GM19467 (cell line): ENCODE data around the gene NCKAP5.

Experiments
- ATAC-seq: cut with Tn5 transposase; IDR thresholded peaks from one replicate; pipeline ENCODE4 v1.9.1; 2021; ENCODE audit warnings: mild to moderate bottlenecking, moderate library complexity; ENCODE audit not compliant: unreplicated experiment

The NCKAP5 gene

DNA sequence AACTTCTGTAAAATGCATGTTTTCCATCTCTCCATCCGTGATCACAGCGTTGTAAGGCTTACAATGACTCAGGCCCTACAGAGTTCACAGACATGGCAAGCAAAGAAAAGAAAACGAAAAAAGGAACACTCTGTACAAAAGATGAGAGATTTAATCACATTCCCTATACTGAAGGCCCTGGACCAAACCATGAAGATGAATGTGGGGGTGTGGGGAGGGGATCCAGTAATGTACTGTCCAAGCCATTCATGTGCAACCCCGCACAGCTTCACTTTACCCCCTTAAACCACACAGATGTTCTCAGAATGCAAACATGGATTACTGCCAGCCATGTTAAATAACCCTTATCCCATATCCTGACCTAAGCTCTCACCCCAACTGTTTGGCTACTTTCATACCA, 391.1 kb downstream of the NCKAP5 start:
- ATAC-seq = no peak

DNA sequence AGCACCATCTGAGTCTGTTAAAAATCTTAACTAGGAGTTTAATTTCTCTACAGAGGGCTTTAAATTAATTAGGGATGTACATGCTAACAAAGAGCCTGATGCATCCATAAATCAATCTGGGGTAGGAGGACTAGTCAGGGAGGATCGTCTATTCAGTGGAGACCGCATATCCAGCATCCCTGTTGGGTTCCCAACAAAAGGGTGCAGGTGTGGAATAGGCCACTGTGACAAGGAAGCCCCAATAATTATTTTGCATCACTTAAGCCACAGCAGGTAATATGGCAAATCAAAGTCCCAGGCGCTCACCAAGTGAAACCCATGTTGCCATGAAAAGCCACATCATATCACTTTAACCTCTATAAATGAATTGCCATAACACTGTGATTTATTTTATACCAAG, 392.3 kb downstream of the NCKAP5 start:
- ATAC-seq = no peak

DNA sequence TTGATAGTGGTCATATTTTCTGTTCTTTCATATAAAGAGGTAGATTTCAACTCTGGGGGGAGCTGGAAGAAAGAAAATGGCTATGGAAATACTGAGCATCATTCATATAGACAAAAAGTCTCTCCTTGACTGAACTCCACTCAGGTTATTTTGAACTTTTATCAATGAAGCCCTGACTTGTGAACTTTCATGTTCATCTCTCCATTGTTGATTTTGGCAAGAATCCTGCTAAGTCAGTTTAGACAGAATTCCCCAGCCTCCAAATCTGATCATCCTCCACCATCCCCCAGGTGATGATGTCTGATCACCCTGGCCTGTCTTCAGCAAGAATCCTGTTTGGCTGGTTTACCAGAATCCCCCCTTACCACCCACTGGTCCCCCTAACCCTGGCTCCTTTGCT, 395.0 kb downstream of the NCKAP5 start:
- ATAC-seq = no peak

DNA sequence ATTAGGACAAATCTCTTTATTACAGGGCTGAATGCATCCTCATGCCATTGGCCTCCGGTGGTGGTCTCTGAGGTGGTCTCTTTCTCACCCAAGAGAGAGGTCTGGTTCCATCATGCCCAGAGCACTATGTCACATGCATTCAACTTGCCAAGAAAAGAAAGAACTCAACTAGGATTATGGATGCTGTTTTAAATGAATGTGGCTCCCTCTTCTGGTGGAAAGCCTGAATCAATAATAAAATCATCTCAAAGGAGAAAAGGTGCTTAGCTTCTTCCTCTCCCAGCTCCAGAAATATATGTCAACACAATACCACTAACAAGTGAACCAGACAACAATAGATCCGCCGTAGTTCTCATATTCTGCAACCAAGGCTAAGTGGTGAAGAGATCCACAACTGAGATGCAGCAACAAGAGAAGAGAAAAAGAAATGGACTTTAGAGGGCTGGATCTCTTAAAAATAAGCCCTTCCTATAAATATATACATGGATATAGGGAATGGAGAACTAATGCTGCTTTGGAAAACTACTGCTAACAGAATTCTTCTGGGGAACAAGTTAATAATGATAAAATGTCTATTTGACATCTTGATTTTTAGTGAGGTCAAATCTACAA, 396.8 kb downstream of the NCKAP5 start:
- ATAC-seq = no peak

DNA sequence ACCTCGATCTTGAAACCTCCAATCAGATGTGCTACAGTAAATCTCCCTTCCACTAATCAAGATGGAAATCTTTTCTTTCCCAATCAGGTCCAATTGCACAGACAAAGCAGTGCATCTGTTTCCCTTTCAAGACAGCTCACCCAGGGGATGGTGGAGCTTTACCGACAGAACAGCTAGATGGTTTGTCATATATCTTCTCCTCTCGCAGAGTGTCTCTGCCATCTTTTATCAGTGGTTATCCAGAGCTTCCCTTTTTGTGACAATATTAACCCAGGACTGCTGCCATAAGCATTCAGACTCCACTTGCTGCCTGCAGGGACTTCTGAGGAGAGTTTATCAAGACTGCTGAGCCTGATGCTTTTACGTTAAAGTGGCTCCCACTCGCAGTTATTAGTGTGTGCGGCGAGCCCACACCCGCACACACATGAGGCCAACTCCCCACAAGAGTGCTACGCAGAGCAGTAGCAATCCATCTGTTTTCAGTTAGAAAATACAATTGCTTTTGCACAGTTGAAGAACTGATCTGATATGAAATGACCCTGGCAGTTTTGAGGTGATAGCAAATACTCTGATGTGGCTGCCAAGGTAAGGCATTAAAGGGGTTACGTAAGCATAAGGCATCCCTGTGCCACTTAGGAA, 398.9 kb downstream of the NCKAP5 start:
- no peak for ATAC-seq

DNA sequence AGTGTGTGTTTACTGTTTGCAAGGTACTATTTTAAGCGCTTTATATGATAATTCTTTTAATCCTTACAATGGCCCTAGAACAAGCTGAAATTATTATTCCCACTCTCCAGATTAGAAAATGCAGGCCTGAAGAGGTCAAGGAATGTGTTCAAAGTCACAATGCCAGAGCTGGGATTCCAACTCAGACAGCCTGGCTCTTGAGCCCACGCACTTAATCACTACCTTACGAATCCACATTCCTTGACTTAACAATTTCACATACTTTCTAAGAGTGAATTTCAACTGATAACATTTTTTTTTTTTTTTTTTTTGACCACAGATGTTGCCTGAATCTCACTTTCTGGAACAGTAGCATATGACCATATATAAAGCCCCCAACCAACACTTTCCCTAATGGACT, 400.3 kb downstream of the NCKAP5 start:
- no peak for ATAC-seq

DNA sequence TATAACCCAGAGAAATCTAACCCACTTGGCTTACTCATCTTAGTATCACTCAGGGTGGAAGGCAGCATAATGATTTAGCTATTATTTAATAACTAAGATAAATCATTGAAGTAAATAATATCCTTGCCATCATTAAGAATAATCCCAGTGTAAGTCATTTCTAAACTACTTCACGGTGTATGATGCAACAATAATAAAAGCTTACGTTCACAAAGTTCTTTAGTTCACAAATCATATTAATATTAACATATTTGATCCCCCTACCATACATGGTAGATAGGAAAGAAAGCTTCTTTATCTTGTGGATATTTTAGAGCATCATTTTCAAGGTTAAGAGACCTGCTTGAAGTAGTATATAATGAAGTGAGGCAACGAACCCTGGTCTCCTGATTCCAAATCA, 401.0 kb downstream of the NCKAP5 start:
- ATAC-seq = no peak

DNA sequence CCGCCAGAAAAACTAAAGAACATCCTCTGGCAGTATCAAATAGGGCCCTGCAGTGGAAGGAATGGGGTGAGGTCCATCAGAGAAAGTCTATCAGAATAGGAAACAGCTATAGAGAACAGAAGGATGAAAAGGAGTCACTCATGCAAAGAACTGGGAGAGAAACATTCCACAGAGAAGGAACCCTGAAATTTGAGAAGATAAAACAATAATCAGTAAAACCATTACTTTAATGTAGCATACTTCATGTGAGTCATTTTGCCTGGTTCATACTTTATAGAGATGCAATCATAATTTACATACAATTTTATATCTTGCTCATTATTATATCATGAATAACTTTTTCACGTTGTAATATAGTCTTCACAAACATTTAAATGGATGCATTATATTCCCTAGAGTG, 402.2 kb downstream of the NCKAP5 start:
- no peak for ATAC-seq

DNA sequence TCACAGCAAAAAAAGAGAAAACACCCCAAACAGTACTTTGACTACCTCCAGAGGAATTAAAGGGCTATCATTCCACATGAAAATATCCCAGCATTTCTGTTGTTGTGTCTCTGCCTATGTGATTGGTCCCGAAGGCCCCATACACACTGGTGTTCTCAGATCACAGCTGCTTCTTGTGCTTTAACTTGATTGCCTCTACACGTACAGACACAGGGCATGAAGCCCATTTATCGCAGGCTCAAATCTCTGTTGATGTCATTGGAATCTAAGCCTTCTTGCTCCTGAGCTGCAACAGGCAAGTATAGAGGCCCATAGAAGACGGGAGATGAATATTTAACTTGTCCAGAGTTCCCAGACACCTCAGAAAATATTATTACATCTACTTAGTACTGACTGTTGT, 405.2 kb downstream of the NCKAP5 start:
- no peak for ATAC-seq

DNA sequence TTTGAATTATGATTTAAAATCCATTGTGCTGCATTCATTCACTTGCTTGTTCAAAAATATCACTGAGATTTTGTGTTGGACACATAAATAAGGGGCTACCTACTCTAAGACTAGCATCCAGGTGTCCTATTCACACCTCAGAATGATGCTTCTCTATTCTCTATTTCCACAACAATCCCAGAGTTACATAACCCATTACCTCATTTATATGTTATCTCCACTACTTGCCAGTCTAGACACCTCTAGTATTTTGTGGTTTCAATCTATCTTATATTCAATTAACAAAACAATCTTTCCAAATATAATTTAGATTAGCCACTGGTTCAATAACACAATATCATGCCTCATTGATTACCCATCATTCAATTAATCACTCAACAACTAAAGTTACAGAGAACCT, 409.8 kb downstream of the NCKAP5 start:
- no peak for ATAC-seq

DNA sequence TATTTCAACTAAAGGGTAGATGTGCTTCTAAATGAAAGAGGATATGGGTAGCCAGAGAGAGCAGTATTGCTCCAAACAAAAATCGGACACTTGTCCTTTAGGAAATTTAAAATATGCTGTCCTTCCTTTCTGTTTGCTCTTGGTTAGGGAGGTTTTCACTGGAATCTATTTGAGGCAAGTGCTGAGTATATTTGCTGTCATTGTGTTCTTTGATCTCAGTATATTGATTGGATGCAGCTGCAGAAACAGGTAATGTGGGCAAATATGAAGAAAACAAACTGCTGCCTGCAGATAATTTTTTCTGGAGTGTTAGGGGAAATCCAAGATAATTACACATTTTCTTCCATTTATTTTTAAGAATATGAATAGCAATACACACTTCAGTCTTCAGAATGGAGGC, 410.2 kb downstream of the NCKAP5 start:
- ATAC-seq = no peak

DNA sequence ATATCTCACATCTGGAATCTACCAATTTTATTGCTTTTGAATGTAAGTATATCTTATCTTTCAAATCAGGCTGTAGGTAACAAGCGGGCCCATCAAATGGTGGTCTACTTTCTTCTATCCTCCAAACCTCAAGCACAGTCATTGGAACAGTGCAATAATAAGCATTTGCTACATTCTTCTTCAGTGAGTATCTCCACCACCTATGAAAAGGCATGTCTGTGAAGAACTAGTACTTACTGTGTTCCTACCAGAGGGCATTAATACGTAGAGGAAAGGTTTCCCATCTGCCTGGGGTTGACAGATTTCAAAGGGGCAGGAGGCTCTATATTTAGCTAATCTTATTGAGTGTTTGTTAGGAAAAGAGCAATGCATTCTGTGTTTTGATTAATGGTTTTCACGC, 411.1 kb downstream of the NCKAP5 start:
- ATAC-seq = no peak

DNA sequence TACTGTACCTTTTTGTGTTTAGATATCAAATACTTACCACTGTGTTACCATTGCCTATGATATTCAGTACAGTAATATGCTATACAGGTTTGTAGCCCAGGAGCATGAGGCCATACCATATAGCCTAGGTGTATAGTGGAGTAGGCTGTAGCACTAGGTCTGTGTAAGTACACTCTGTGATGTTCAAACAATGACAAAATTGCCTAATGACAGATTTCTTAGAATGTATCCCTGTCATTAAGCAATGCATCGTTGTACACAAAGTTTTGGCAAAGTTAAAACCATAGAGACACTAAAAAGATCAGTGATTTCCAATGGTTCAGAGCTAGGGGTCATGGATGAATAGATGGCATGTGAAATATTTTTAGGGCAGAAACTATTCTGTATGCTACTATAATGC, 415.5 kb downstream of the NCKAP5 start:
- no peak for ATAC-seq

DNA sequence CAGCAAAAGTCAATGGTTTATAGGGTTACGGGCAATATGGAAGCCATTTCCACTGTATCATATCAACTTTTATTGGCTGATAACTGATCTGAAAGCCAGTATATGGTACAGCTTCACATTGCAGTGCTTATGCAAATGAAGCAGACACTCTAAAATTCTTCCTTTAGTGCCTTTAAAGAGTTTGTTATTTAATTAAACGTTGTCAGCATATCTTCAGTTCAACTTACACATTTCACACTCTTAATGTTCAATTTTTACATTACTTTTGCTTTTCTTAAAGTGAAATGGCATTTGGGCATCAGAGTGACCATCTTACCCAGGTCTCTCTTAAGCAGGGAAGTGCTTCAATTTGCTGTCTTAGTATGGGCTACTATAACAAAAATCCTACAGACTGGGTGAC, 420.1 kb downstream of the NCKAP5 start:
- ATAC-seq = no peak

DNA sequence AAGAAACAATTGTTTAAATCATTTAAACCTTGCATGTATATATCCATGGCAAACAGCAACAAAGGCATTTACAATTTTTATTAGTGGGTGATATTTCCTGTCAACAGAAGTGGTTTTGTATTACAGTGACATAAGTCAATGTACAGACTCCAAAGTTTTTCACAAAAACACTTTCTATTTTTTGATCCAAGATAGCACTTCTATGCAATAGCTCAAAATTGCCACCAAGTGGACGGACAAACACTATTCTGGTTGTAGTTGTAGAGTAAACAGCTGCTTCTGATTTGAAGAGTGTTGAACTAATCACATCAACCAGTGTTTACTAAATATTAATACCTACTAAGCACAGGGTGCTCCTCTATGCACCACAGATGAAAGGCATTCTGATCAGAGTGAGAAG, 421.4 kb downstream of the NCKAP5 start:
- ATAC-seq = no peak

DNA sequence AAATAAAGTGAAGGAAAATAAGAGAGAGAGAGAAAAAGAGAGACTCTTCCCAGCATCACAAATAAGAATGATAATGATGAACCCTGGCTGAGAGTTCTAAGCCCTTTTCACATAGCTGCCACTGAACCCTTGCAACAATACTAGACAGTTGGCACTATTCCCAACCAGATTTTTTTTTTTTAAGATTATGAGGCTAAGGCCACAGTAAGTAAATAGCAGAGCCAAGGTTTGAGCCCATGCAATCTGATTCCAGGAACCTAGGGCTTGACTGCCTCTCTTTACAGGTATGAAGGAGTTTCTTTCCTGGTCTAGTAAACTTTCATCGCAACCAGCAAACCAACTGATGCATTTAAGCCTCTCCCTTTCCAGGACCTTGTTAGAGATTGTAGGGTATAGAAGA, 424.6 kb downstream of the NCKAP5 start:
- no peak for ATAC-seq

DNA sequence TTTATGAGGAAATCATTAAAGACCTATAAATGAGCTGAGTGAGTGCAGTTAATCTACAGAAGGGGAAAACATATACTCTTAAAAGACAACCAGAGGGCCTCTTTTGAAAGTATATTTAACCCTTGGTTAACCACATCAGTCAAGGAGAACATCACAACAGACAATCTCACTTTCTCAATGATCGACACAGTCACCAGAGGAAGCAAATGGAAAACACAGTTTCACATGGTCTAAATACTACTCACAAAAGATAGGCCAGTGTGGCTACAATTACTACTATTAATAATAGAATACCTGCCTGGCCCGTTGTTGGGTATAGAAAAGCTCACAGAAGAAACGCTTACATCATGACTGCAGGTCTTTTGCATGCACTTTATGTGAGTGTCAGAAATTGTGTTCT, 426.2 kb downstream of the NCKAP5 start:
- ATAC-seq = no peak

DNA sequence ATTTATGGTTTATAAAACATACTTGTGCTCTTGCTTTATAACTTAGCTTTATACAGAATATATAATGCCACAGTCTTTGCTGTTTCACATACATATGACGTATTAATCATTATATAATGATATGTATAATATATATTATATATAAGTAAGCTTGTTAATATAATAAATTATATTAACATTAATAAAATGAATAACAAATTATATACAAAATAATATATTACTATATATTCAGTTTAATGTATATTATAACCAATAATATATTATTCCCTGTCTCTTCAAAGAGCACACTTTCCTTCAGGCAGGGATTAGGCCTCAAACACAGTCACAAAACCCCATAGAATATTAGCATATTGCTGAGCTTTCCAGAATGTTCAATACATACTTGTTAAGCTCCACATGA, 427.6 kb downstream of the NCKAP5 start:
- ATAC-seq = no peak

DNA sequence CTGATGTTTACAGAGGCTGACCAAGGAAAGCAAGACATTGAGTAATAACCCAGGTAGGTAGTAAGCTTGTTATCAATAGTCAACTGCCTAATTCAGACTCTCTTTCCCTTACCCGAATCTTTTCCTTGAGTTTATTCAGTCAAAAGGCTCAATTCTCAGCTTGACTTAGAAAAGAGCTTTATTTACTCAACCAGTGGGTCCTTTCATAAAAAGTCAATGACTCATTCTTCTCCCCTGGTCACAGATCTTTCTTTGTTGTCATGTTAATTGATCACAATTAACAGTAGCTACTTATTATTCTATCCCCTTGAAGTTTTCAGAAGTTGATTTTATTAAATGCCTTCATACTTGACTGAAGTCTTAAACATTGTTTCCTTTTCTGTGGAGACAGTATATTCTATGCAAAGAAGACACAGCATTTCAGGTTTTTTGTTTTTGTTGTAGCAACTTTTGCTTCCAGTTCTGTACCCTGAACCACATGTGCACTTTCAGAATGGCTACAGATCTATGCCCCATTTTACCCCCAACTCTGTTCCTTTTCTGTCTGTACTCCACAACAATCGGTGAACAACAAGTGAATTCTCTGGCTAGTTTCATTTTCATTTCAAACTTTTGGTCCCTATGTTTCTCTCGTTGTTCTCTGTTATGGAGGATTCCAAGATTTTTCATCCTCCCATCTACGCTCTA, 428.3 kb downstream of the NCKAP5 start:
- ATAC-seq = no peak

DNA sequence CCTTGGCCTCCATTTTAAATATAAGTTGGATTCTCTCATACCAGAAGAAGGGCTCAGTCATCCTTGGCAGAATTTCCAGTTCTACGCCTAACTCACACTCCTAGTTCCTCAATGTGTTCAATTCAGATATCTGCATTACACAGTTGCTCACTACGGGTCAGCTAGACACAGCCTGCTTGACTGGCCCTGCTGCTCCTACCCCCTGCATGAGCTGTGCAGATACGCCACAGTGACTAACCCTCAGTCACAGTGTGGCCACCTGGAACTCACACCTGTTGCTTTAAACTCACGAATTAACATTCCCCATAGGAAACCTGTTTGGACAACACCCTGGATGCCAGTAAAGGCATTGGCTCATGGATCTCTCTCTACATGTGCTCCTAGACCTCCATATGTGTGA, 429.6 kb downstream of the NCKAP5 start:
- no peak for ATAC-seq

DNA sequence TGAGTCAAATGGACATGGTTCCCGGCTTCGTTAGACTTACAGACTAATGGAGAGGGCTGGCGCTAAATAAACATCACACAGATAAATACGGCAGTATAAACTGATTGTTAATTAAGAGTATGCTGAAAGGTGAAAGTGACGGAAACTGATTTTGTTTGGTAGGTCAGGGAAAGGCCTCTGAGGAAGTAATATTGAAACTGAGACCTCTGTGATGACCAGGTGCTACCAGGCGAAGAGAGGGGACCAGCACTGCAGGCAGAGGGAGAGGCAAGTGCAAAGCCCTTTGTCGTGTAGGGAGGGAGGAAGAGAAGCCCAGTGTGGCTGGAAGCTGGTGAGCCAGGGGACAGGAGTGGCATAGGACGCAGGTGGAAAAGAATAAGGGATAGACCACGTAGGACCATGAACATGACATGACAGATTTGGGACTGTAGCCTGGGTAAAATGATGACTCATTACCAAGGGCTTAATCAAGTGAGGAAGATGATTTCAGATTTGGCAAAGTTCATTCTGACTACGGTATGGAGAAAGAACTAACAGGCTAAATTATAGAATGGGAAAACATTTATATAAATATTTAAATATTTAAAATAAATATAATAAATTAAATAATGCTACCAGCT, 433.1 kb downstream of the NCKAP5 start:
- ATAC-seq = no peak

DNA sequence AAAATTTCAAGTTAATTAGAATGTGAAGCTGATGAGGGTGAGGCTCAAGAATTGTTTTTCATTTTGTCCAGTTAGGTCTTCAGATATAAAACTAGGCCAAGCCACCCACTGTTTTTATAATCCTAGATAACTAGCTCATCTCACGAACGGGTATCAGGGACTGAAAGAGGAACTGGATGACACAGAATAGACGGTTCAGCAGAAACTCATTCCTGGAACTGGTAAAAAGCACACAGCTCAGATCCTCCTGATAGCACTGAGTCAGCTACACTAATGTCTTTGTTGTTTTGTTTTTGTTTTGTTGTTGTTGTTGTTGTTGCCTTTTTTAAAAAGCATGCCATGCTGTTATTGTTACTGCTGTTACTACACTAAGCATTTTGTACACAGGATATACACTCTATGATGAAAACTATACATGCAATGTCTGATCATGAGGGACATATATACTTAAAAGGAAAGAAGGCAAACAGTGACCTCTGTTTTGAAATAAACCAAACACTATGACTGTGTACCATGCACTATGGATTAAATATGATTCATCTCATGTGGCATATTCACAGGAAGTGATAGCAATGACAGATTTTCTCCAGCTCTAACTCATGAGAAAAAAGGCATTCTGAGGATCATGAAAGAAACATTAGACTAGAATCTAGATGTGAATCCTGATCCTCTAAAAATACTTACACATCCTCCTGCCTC, 437.6 kb downstream of the NCKAP5 start:
- no peak for ATAC-seq
